ENCODE measurements around the gene TOGARAM2. TPM values are rescaled to one million over a fixed set of nuclear protein-coding genes. Genes with fewer than 3 reads are reported as not detected.

Gene TOGARAM2
- total and polyA plus RNA-seq, 2 of the 8 experiments (the other 6 are each of a cell fraction or from before 2014, with no cell fraction given): 0.42 to 1.4 TPM

DNA sequence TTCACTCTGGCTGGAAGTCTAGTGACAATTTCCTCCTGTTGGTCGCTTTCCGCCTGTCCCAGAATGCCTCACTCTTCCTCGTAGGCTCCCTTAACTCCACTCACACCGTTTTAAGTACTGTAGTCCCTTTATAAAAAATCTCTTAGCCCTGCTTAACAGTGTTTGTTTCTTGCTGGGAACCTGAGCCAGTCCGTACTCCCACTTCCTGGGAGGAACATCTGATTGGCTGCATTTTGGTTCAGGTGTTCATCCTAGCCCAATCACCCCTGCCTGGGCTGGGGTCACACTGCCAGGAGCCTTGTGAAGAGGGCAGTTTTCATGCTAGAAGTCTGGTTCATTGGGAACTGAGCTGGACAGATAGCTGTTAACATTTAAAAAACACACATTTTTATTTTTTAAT, 25.6 kb upstream of the TOGARAM2 start (continued):
- TF ChIP-seq KDM4A (IDR thresholded peaks at IDR 0.05; ENCODE audit: low read depth, low read length, severe bottlenecking): no peak
- TF ChIP-seq, protein P1, sequence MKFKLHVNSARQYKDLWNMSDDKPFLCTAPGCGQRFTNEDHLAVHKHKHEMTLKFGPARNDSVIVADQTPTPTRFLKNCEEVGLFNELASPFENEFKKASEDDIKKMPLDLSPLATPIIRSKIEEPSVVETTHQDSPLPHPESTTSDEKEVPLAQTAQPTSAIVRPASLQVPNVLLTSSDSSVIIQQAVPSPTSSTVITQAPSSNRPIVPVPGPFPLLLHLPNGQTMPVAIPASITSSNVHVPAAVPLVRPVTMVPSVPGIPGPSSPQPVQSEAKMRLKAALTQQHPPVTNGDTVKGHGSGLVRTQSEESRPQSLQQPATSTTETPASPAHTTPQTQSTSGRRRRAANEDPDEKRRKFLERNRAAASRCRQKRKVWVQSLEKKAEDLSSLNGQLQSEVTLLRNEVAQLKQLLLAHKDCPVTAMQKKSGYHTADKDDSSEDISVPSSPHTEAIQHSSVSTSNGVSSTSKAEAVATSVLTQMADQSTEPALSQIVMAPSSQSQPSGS (IDR thresholded peaks at IDR 0.05; ENCODE audit: low read length): no peak
- no peak for TF ChIP-seq KDM5A (IDR thresholded peaks at IDR 0.05; ENCODE audit: low read length)
- TF ChIP-seq POLR2AphosphoS5 (IDR thresholded peaks at IDR 0.05; ENCODE audit: low read depth, low read length): no peak
- TF ChIP-seq TAF1 (IDR thresholded peaks at IDR 0.05; ENCODE audit: low read depth, low read length): no peak
- TF ChIP-seq TAF7 (optimal IDR thresholded peaks at IDR 0.05; ENCODE audit: borderline replicate concordance, low read depth, low read length): no peak
- no peak for TF ChIP-seq SP2 (IDR thresholded peaks at IDR 0.05; ENCODE audit: low read length)
- no peak for TF ChIP-seq GABPA (IDR thresholded peaks at IDR 0.05; ENCODE audit: borderline replicate concordance, insufficient read depth, low read length)
- TF ChIP-seq SIN3A (conservative IDR thresholded peaks at IDR 0.05 in 1 of 2, IDR thresholded peaks at IDR 0.05 in 1 of 2; ENCODE audit: low read depth in 1 of 2, low read length in 2 of 2): no peak
- TF ChIP-seq RBBP5 (IDR thresholded peaks at IDR 0.05; ENCODE audit: borderline replicate concordance, low read depth, low read length): no peak
- no peak for TF ChIP-seq SP4 (IDR thresholded peaks at IDR 0.05; ENCODE audit: low read length)

Data from H1 (cell line).